HG02763 (cell line): ENCODE data around the gene RRAD.

Source experiments
- ATAC-seq: cut with Tn5 transposase; IDR thresholded peaks from one replicate; pipeline ENCODE4 v1.9.1; 2021; ENCODE audit warnings: mild to moderate bottlenecking, moderate library complexity; ENCODE audit not compliant: unreplicated experiment

Gene RRAD

GRCh38 chr16:66934138-66934838 lies 9.0 kb upstream of the RRAD start, which contains the start of gene CIAO2B:
TSS of gene CIAO2B (minus strand) at chr16:66934402. CDS start at chr16:66934364, 38 bp downstream.
- peak; percentile 82 for ATAC-seq

DNA sequence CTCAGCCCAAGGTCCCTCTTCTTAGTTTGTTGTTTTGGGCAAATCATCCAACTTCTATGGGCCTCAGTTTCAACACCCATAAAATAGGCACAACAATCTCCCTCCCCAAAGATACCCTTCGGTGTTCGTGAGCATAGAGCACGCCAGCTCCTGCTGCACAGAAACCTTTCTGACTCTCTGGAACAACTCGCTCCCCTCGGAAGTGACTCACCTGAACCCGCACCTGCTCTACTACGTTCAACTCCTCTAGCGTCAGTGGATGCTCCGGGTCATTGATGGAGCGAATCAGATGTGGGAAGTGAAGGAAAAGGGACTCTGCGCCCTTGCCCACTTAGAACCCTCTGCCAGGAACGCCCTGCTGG lies 8.4 kb upstream of the RRAD start:
- no peak for ATAC-seq

GRCh38 chr16:66932076-66932475 lies 6.7 kb upstream of the RRAD start:
- ATAC-seq, result no peak

- no peak for ATAC-seq
Measured at GRCh38 chr16:66931665-66932064, 6.3 kb upstream of the RRAD start.

GRCh38 chr16:66930189-66930588 lies 4.9 kb upstream of the RRAD start:
- no peak for ATAC-seq

DNA sequence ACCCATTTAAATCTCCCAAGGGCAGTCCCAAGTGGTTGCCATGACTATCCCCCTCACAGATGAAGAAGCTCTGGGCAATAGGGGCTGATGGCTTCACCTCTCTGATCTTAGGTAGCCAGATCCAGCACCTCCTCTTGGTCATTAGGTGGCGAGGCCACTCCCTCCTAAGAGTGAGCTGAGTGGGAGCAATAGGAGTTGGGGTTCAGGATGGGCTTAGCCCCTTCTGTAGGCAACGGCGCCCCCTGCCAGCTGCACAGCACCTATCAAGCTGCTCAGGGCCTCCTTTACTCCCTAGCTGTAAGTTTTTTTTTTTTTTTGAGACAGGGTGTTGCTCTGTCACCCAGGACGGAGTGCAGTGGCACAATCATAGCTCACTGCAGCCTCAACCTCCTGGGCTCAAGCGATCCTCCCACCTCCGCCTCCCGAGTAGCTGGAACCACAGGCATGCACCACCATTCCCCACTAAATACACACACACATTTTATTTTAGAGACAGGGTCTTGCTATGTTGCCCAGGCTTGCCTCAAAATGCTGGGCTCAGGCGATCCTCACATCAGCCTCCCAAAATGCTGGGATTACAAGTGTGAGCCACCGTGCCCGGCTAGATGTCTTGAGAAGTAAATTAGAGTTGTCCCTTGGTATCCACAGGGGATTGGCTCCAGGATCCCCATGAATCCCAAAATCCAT lies 3.5 kb upstream of the RRAD start:
- no peak for ATAC-seq

GRCh38 chr16:66927918-66928649 lies 2.7 kb upstream of the RRAD start:
- no peak for ATAC-seq

DNA sequence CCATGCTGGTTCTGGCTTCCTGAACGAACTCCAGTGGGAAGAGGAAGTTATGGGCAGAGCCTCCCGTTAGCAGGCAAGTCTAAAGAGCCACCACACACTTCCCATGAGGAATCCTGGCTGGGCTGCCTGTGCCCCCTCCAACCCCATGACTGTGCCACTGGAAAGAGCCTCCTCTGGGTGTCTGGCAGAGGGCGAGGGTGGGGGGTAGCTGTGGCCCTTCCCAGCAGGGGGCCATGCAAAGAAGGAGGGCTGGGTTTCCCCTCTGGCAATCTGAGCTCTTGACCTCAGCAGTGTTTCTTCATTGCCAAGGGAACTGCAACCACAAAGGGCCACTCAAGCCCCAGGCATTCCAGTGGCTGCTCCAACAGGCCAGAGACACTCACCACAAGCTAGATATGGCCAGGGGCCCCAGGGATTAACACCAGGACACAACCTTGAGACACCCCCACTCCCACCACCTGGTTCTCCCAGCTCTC lies 1.7 kb upstream of the RRAD start:
- ATAC-seq, result no peak

DNA sequence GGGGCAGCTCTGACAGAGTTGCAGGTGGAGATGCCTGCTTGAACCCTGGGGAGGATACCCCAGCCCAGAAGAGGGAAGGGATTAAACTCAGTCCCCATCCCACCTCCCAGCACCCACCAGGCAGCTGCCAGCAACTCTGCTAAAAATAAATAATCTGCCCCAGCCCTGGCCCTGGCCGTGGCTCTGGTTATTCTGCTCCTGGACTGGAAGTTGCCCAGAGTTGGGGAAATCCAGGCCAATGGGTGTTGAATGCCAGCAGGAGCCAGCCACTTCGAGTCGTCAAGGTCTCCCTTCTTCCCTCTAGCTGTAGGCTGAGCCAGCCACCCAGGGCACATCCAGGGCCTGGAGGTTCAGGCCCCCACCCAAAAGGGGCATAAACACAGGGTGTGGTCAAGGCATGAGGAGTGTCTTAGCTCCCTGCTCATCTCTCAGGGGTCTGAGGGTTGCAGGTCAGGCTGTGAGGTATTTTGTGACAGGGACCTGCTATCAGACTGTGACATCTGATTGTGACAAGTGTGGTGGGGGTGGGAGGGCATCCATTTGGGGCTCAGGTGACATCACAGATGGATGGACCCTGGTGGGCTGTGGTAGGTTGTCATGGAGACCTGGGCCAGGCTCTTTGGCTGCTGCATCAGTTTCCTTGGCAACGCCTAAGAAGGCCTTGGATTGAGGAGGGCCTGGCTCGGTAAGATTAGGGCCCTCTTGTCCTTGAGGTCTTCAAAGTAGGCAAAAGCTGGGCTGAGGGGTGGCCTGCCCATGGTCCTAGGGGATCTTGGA lies 1.0 kb upstream of the RRAD start:
- no peak for ATAC-seq

DNA sequence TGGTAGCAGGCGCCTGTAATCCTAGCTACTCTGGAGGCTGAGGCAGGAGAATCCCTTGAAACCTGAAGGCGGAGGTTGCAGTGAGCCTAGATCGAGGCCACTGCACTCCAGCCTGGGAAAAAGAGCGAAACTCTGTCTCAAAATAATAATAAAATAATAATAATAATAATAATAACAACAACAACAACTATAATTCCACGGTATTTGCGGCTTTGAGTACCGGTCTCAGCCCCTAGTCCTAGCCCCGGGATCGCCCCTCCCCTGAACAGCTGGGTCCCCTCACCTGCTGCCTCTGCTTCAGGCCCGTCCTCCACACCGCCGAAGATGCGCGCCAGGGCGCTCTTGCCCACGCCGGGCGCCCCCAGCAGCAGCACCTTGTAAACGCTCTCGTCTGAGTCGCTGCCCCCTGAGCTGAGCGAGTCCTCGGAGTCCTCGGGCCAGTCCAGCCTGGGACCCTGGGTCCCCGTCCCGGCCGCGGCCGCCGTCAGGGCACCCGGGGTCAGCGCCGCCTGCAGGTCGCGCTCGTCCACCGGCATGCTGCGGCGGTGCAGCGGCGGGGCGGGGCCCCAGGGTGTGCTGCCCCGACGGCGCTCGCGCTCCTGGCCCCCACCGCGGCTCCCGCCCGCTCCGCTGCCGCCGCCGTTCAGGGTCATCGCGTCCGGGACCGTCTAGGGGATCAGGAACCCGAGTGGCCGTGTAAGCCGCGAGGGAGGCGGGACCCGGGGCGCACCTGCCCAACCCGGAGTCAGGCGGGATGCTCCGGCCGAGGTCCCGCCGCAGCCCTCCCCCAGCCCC lies 611 bp downstream of the RRAD start:
- no peak for ATAC-seq

- no peak for ATAC-seq
Measured at GRCh38 chr16:66923866-66924265, 1.5 kb downstream of the RRAD start.

GRCh38 chr16:66923247-66923731 lies 2.0 kb downstream of the RRAD start:
- no peak for ATAC-seq

DNA sequence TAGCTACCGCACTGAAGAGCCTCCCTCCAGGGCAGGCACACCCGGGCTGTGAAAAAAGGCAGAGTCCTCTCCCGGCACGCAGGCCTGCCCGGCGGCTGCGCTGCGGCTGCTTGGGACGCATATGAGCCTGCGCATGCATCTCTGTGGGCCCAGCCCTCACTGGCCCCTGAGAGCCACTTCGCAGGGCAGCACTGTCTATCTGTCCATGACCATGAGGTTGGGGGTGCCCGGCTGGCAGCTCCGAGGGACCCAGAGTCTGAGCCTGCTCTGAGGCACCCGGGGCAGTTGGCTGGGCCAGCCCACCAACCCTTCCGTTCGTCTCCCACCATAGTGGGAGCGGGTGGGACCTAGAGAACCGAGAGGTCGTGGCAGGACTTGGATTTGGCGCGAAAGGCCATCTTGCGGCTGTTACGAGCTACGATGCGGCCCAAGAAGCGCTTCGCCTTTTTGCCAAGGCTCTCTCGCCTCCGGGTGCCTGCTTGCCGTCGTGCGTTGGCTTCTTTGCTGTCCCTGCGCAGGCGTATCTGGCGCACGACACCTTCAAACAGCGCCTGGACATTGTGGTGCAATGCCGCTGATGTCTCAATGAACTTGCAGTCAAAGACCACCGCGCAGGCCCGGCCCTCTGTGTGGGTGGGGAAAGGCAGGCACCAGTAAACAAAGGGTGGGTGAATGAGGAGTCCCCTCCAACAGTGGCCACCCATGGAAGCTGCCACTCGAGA lies 3.4 kb downstream of the RRAD start:
- ATAC-seq, result no peak

GRCh38 chr16:66920924-66921680 lies 4.2 kb downstream of the RRAD start:
- ATAC-seq, result no peak

- no peak for ATAC-seq
Measured at GRCh38 chr16:66920299-66920590, 5.1 kb downstream of the RRAD start.

GRCh38 chr16:66919569-66920298 lies 5.6 kb downstream of the RRAD start:
- ATAC-seq, result no peak

GRCh38 chr16:66918803-66919568 lies 6.3 kb downstream of the RRAD start, which contains the start of gene CDH16:
TSS of gene CDH16 (minus strand) at chr16:66918885. CDS start at chr16:66918065, 820 bp downstream.
- no peak for ATAC-seq
